K562 (cell line): ENCODE results near the gene TDRD3.

Source experiments
- CHAMP1 ChIP-seq: fragments of 450-650 bp; IDR thresholded peaks from 2 replicates; pipeline ENCODE4 v1.6.1; 2016; ENCODE audit warnings: mild to moderate bottlenecking
- CTCF ChIP-seq, 3 experiments: IDR thresholded peaks in 2 of 3; conservative IDR thresholded peaks in 1 of 3; 2 replicates each; pipeline ENCODE4 v1.5.1; 2011 to 2012; ENCODE audit warnings: low read length in 3 of 3, mild to moderate bottlenecking in 3 of 3, control low read depth in 2 of 3, improper control_type of control experiment in 1 of 3, inconsistent platforms in 1 of 3, low read depth in 1 of 3, mixed read lengths in 1 of 3, moderate library complexity in 1 of 3; ENCODE audit not compliant: insufficient read depth in 2 of 3
- FOXA1 ChIP-seq: fragments of 450-650 bp; IDR thresholded peaks from 2 replicates; pipeline ENCODE4 v1.6.1; 2016; ENCODE audit warnings: mild to moderate bottlenecking, borderline replicate concordance
- NR2C2 ChIP-seq, 2 experiments: fragments of 200-800 bp in 1 of 2; sonication (Bioruptor generic) in 1 of 2; sonication (generic) in 1 of 2; formaldehyde crosslinking in 1 of 2; IDR thresholded peaks; 2 replicates each; pipeline versions ENCODE4 v1.6.1 to v1.8.0; 2016 to 2022; ENCODE audit warnings: mild to moderate bottlenecking in 1 of 2, missing compliant biosample characterization in 1 of 2, missing genetic modification characterization in 1 of 2, missing genetic modification reagents in 1 of 2
- POLR2AphosphoS5 ChIP-seq: IDR thresholded peaks from 2 replicates; pipeline ENCODE4 v1.6.1; 2011; ENCODE audit warnings: mild to moderate bottlenecking, low read depth, low read length, moderate library complexity; ENCODE audit not compliant: control insufficient read depth, insufficient read depth
- REST ChIP-seq, 2 experiments: fragments of 450-650 bp; formaldehyde crosslinking in 1 of 2; IDR thresholded peaks; 2 replicates each; pipeline versions ENCODE4 v1.4.0 to v1.6.1; 2014 to 2020; ENCODE audit warnings: mild to moderate bottlenecking in 2 of 2, borderline replicate concordance in 1 of 2, low read depth in 1 of 2
- TAF1 ChIP-seq: IDR thresholded peaks from 2 replicates; pipeline ENCODE4 v1.6.1; 2011; ENCODE audit warnings: mild to moderate bottlenecking, low read length, moderate library complexity; ENCODE audit not compliant: insufficient read depth, control insufficient read depth, severe bottlenecking; ENCODE audit errors: extremely low read depth
- XRCC5 ChIP-seq: fragments of 200-400 bp; formaldehyde crosslinking; IDR thresholded peaks from 2 replicates; pipeline ENCODE4 v1.6.1; 2017; ENCODE audit warnings: low read depth, mild to moderate bottlenecking, low read length
- ZSCAN29 ChIP-seq: fragments of 450-650 bp; IDR thresholded peaks from 2 replicates; pipeline ENCODE4 v1.6.1; 2017
- ZZZ3 ChIP-seq: fragments of 450-650 bp; IDR thresholded peaks from 2 replicates; pipeline ENCODE4 v1.6.1; 2016; ENCODE audit warnings: antibody characterized with exemption, mild to moderate bottlenecking, moderate library complexity

- TF ChIP-seq REST (IDR thresholded peaks at IDR 0.05; ENCODE audit: borderline replicate concordance) (no peak), REST (CRISPR knock-in tag; IDR thresholded peaks at IDR 0.05; ENCODE audit: low read depth) (no peak), CTCF (IDR thresholded peaks at IDR 0.05 in 2 of 3, conservative IDR thresholded peaks at IDR 0.05 in 1 of 3; ENCODE audit: insufficient read depth in 2 of 3, low read depth in 1 of 3, low read length in 3 of 3) (no peak), FOXA1 (no peak), ZZZ3 (no peak), POLR2AphosphoS5 (no peak), NR2C2 (CRISPR knock-in tag; IDR thresholded peaks at IDR 0.05) (no peak), NR2C2 (tag; IDR thresholded peaks at IDR 0.05) (no peak), XRCC5 (no peak), CHAMP1 (no peak), TAF1 (no peak), ZSCAN29 (no peak)
Measured at GRCh38 chr13:60358453-60358852, 38.6 kb upstream of the TDRD3 start.
